ENCODE measurements around the gene MRPS18A.
A peak's percentile ranks its signal among the peaks of the same experiment; 100 is the strongest.
"Not testable (repeated sequence)": the region's sequence is repeated elsewhere in the genome, so short reads cannot be mapped to it uniquely, and the experiment has no call there.

MRPS18A gene

DNA sequence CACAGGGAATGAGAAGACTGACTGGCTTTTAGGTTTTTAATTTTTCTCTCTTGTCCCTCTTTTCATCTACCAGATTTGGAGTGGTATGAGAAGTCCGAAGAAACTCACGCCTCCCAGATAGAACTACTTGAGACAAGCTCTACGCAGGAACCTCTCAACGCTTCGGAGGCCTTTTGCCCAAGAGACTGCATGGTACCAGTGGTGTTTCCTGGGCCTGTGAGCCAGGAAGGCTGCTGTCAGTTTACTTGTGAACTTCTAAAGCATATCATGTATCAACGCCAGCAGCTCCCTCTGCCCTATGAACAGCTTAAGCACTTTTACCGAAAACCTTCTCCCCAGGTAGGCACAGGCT, 51.3 kb downstream of the MRPS18A start:
- DNase-seq, result peak; percentile 21
- Histone ChIP-seq H4K91ac (ENCODE audit: low read length) (no peak overlapping the region), H3K4ac (ENCODE audit: low read depth in 1 of 2, low read length in 2 of 2) (no peak overlapping the region), H3K4me2 (ENCODE audit: low read length, poor library complexity, severe bottlenecking) (peak overlapping the region; percentile 52), H2AFZ (ENCODE audit: low read depth, low read length) (no peak overlapping the region), H3K9ac (ENCODE audit: low read length) (peak overlapping the region; percentile 96), H2BK12ac (ENCODE audit: low read length in 2 of 2) (no peak overlapping the region), H2AK5ac (ENCODE audit: low read length, severe bottlenecking) (peak overlapping the region; percentile 36), H3K4me1 (ENCODE audit: control insufficient read depth, insufficient read depth, low read depth, low read length) (peaks cover 13% of the 10 kb centered on the region), H3K27ac (ENCODE audit: low read length, poor library complexity, severe bottlenecking) (peak overlapping the region; percentile 0), H2BK120ac (ENCODE audit: low read depth, low read length) (no peak overlapping the region), H3K18ac (ENCODE audit: low read depth in 1 of 2, low read length in 2 of 2) (no peak overlapping the region), H3K9me3 (ENCODE audit: control insufficient read depth, low read length) (no peaks in the 10 kb centered on the region), H3K23ac (ENCODE audit: low read length in 2 of 2) (no peak overlapping the region), H3K27me3 (ENCODE audit: control insufficient read depth in 1 of 2, insufficient read depth in 1 of 2, low read length in 2 of 2) (no peaks in the 10 kb centered on the region), H3K14ac (ENCODE audit: low read length in 2 of 2) (no peak overlapping the region), H3K36me3 (ENCODE audit: control insufficient read depth in 1 of 2, insufficient read depth in 2 of 2, low read depth in 1 of 2, low read length in 2 of 2) (peaks cover 25 to 36% of the 10 kb centered on the region in 2 experiments), H2BK5ac (ENCODE audit: low read depth, low read length, poor library complexity, severe bottlenecking) (no peak overlapping the region), H3K79me1 (replicated peaks; ENCODE audit: low read length, poor library complexity, severe bottlenecking) (peaks cover 14% of the 10 kb centered on the region), H4K8ac (ENCODE audit: low read length) (no peak overlapping the region), H3K4me3 (ENCODE audit: insufficient read depth in 1 of 2, low read depth in 1 of 2, low read length in 2 of 2) (peak overlapping the region; percentile 82 to 92), H2BK15ac (ENCODE audit: low read depth, poor library complexity, severe bottlenecking) (no peak overlapping the region)
- WGBS, result 71% methylated on average over 7 of the region's 7 CpGs

- peak within 1 kb of the TSS; percentile 36 for H2AK5ac ChIP-seq (ENCODE audit: low read length, severe bottlenecking)
- H3K27me3 ChIP-seq (ENCODE audit: control insufficient read depth in 1 of 2, insufficient read depth in 1 of 2, low read length in 2 of 2), result no peaks in the 10 kb centered on the region
- no peaks in the 10 kb centered on the region for H3K9me3 ChIP-seq (ENCODE audit: control insufficient read depth, low read length)
- no peak within 1 kb of the TSS for H2BK5ac ChIP-seq (ENCODE audit: low read depth, low read length, poor library complexity, severe bottlenecking)
- peak within 1 kb of the TSS; percentile 57 for H3K27ac ChIP-seq (ENCODE audit: low read length, poor library complexity, severe bottlenecking)
- H3K9ac ChIP-seq (ENCODE audit: low read length), result peak within 1 kb of the TSS; percentile 96
- peak within 1 kb of the TSS; percentile 87 to 93 for H3K18ac ChIP-seq (ENCODE audit: low read depth in 1 of 2, low read length in 2 of 2)
- peaks cover 21 to 30% of the 10 kb centered on the region in 2 experiments for H3K36me3 ChIP-seq (ENCODE audit: control insufficient read depth in 1 of 2, insufficient read depth in 2 of 2, low read depth in 1 of 2, low read length in 2 of 2)
- H3K4me2 ChIP-seq (ENCODE audit: low read length, poor library complexity, severe bottlenecking), result peak within 1 kb of the TSS; percentile 52
- H3K14ac ChIP-seq (ENCODE audit: low read length in 2 of 2), result peak within 1 kb of the TSS in 1 of 2 experiments; percentile 98
- peak within 1 kb of the TSS; percentile 94 to 97 for H3K4ac ChIP-seq (ENCODE audit: low read depth in 1 of 2, low read length in 2 of 2)
- peak within 1 kb of the TSS; percentile 93 for H4K8ac ChIP-seq (ENCODE audit: low read length)
- peak within 1 kb of the TSS in 1 of 2 experiments; percentile 91 for H3K23ac ChIP-seq (ENCODE audit: low read length in 2 of 2)
- WGBS, result 5% methylated on average over 43 of the region's 48 CpGs
- H2BK12ac ChIP-seq (ENCODE audit: low read length in 2 of 2), result peak within 1 kb of the TSS; percentile 70 to 90
- H4K91ac ChIP-seq (ENCODE audit: low read length), result peak within 1 kb of the TSS; percentile 85
- peak; percentile 77 for DNase-seq
- H2BK120ac ChIP-seq (ENCODE audit: low read depth, low read length), result peak within 1 kb of the TSS; percentile 21
- H2AFZ ChIP-seq (ENCODE audit: low read depth, low read length), result peak within 1 kb of the TSS; percentile 77
- H3K4me3 ChIP-seq (ENCODE audit: insufficient read depth in 1 of 2, low read depth in 1 of 2, low read length in 2 of 2), result peak within 1 kb of the TSS; percentile 82 to 92
- H3K79me1 ChIP-seq (replicated peaks; ENCODE audit: low read length, poor library complexity, severe bottlenecking), result peaks cover 14% of the 10 kb centered on the region
- H3K4me1 ChIP-seq (ENCODE audit: control insufficient read depth, insufficient read depth, low read depth, low read length), result peaks cover 13% of the 10 kb centered on the region
- peak within 1 kb of the TSS; percentile 73 for H2BK15ac ChIP-seq (ENCODE audit: low read depth, poor library complexity, severe bottlenecking)
Observed at GRCh38 chr6:43635387-43636307, 51.9 kb downstream of the MRPS18A start, which contains the start of gene MAD2L1BP. Gene MAD2L1BP (plus strand): TSS chr6:43635840. CDS start chr6:43635876, 36 bp downstream.

- Histone ChIP-seq H2BK12ac (ENCODE audit: low read length in 2 of 2) (peak overlapping the region in 1 of 2 experiments; percentile 90), H3K9me3 (ENCODE audit: control insufficient read depth, low read length) (no peaks in the 10 kb centered on the region), H3K79me1 (replicated peaks; ENCODE audit: low read length, poor library complexity, severe bottlenecking) (peaks cover 6% of the 10 kb centered on the region), H3K36me3 (ENCODE audit: control insufficient read depth in 1 of 2, insufficient read depth in 2 of 2, low read depth in 1 of 2, low read length in 2 of 2) (peaks cover 13 to 21% of the 10 kb centered on the region in 2 experiments), H2BK15ac (ENCODE audit: low read depth, poor library complexity, severe bottlenecking) (no peak overlapping the region), H3K27me3 (ENCODE audit: control insufficient read depth in 1 of 2, insufficient read depth in 1 of 2, low read length in 2 of 2) (no peaks in the 10 kb centered on the region), H3K4me1 (ENCODE audit: control insufficient read depth, insufficient read depth, low read depth, low read length) (peaks cover 18% of the 10 kb centered on the region), H3K14ac (ENCODE audit: low read length in 2 of 2) (no peak overlapping the region), H2BK5ac (ENCODE audit: low read depth, low read length, poor library complexity, severe bottlenecking) (no peak overlapping the region), H3K4me3 (ENCODE audit: insufficient read depth in 1 of 2, low read depth in 1 of 2, low read length in 2 of 2) (peak overlapping the region in 1 of 2 experiments; percentile 92), H3K23ac (ENCODE audit: low read length in 2 of 2) (no peak overlapping the region), H3K4me2 (ENCODE audit: low read length, poor library complexity, severe bottlenecking) (no peak overlapping the region), H3K4ac (ENCODE audit: low read depth in 1 of 2, low read length in 2 of 2) (no peak overlapping the region), H4K8ac (ENCODE audit: low read length) (peak overlapping the region; percentile 93), H3K9ac (ENCODE audit: low read length) (peak overlapping the region; percentile 96), H2BK120ac (ENCODE audit: low read depth, low read length) (no peak overlapping the region), H3K18ac (ENCODE audit: low read depth in 1 of 2, low read length in 2 of 2) (no peak overlapping the region), H2AFZ (ENCODE audit: low read depth, low read length) (no peak overlapping the region), H3K27ac (ENCODE audit: low read length, poor library complexity, severe bottlenecking) (no peak overlapping the region), H2AK5ac (ENCODE audit: low read length, severe bottlenecking) (no peak overlapping the region), H4K91ac (ENCODE audit: low read length) (no peak overlapping the region)
- no peak for DNase-seq
- WGBS, result 95% methylated on average over 9 of the region's 9 CpGs
Observed at GRCh38 chr6:43634702-43635303, 52.8 kb downstream of the MRPS18A start.

GRCh38 chr6:43633002-43633401, 54.6 kb downstream of the MRPS18A start:
- not testable (repeated sequence) for H2AFZ ChIP-seq (ENCODE audit: low read depth, low read length); H3K4me2 ChIP-seq (ENCODE audit: low read length, poor library complexity, severe bottlenecking); H2AK5ac ChIP-seq (ENCODE audit: low read length, severe bottlenecking); DNase-seq; H2BK120ac ChIP-seq (ENCODE audit: low read depth, low read length); H3K4me3 ChIP-seq (ENCODE audit: insufficient read depth in 1 of 2, low read depth in 1 of 2, low read length in 2 of 2); H3K27me3 ChIP-seq (ENCODE audit: control insufficient read depth in 1 of 2, insufficient read depth in 1 of 2, low read length in 2 of 2); H4K91ac ChIP-seq (ENCODE audit: low read length); H3K14ac ChIP-seq (ENCODE audit: low read length in 2 of 2); H3K18ac ChIP-seq (ENCODE audit: low read depth in 1 of 2, low read length in 2 of 2); H2BK5ac ChIP-seq (ENCODE audit: low read depth, low read length, poor library complexity, severe bottlenecking); H3K4ac ChIP-seq (ENCODE audit: low read depth in 1 of 2, low read length in 2 of 2); H3K9ac ChIP-seq (ENCODE audit: low read length); H3K23ac ChIP-seq (ENCODE audit: low read length in 2 of 2); H3K27ac ChIP-seq (ENCODE audit: low read length, poor library complexity, severe bottlenecking); H3K79me1 ChIP-seq (replicated peaks; ENCODE audit: low read length, poor library complexity, severe bottlenecking); H2BK15ac ChIP-seq (ENCODE audit: low read depth, poor library complexity, severe bottlenecking); H2BK12ac ChIP-seq (ENCODE audit: low read length in 2 of 2); H3K9me3 ChIP-seq (ENCODE audit: control insufficient read depth, low read length); H4K8ac ChIP-seq (ENCODE audit: low read length)
- Histone ChIP-seq H3K4me1 (ENCODE audit: control insufficient read depth, insufficient read depth, low read depth, low read length) (peaks cover 21% of the 10 kb centered on the region), H3K36me3 (ENCODE audit: control insufficient read depth in 1 of 2, insufficient read depth in 2 of 2, low read depth in 1 of 2, low read length in 2 of 2) (peaks cover 8 to 11% of the 10 kb centered on the region in 2 experiments)
- 84% methylated on average over 7 of the region's 7 CpGs for WGBS
